Measurements from ENCODE around the gene PHKG1.

- TF ChIP-seq, protein P1, sequence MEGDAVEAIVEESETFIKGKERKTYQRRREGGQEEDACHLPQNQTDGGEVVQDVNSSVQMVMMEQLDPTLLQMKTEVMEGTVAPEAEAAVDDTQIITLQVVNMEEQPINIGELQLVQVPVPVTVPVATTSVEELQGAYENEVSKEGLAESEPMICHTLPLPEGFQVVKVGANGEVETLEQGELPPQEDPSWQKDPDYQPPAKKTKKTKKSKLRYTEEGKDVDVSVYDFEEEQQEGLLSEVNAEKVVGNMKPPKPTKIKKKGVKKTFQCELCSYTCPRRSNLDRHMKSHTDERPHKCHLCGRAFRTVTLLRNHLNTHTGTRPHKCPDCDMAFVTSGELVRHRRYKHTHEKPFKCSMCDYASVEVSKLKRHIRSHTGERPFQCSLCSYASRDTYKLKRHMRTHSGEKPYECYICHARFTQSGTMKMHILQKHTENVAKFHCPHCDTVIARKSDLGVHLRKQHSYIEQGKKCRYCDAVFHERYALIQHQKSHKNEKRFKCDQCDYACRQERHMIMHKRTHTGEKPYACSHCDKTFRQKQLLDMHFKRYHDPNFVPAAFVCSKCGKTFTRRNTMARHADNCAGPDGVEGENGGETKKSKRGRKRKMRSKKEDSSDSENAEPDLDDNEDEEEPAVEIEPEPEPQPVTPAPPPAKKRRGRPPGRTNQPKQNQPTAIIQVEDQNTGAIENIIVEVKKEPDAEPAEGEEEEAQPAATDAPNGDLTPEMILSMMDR (conservative IDR thresholded peaks at IDR 0.05), result no peak; the same call in 1 of the 2 replicates
- no peak for TF ChIP-seq ZFX (IDR thresholded peaks at IDR 0.05)
These were observed 6.9 kb upstream of the PHKG1 start for GRCh38 chr7:56099653-56100052.
